ENCODE data around the gene F13B.

F13B gene

DNA sequence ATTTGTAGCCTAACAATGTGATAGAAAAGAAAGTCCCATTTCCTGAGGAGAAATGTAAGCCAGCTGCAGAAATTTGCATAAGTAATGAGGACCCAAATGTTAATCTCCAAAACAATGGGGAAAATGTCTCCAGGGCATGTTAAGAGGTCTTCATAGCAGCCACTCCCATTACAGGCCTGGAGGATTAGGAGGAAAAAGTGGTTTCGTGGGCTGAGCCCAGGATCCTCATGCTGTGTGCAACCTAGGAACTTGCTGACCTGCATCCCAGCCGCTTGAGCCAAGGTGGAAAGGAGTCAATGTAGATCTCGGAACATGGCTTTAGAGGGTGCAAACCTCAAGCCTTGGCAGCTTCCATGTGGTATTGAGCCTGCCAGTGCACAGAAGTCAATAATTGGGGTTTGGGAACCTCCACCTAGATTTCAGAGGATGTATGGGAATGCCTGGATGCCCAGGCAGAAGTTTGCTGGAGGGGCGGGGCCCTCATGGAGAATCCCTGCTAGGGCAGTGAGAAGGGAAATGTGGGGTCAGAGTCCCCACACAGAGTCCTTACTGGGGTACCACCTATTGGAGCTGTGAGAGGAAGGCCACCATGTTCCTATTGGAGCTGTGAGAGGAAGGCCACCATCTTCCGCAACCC lies 14.2 kb upstream of the F13B start:
- H2AK5ac ChIP-seq (ENCODE audit: low read depth, low read length) = no peak overlapping the region
- no peak overlapping the region for H3K18ac ChIP-seq (ENCODE audit: low read length)
- no peak overlapping the region for H3K9ac ChIP-seq (ENCODE audit: low read depth, low read length, poor library complexity)
- peaks cover 15 to 48% of the 10 kb centered on the region in 2 donors for H3K36me3 ChIP-seq (replicated peaks in 1 of 2; ENCODE audit: control insufficient read depth in 2 of 2, insufficient read depth in 2 of 2, low read length in 2 of 2)
- H3K4me1 ChIP-seq (ENCODE audit: control insufficient read depth in 2 of 2, insufficient read depth in 1 of 2, low read depth in 1 of 2, low read length in 2 of 2) = no peaks in the 10 kb centered on the region
- H2BK120ac ChIP-seq (ENCODE audit: low read depth, low read length) = no peak overlapping the region
- no peak for DNase-seq (ENCODE audit: low spot score)
- no peak overlapping the region for H3K27ac ChIP-seq (replicated peaks; ENCODE audit: low read length)
- no peak overlapping the region for H2BK15ac ChIP-seq (ENCODE audit: low read length)
- H4K91ac ChIP-seq (ENCODE audit: low read depth, low read length, poor library complexity) = no peak overlapping the region
- H2BK5ac ChIP-seq (ENCODE audit: low read length) = no peak overlapping the region
- no peak overlapping the region for H3K4me2 ChIP-seq (ENCODE audit: insufficient read depth, low read length, poor library complexity, severe bottlenecking)
- peaks cover 15 to 58% of the 10 kb centered on the region in 2 donors for H3K9me3 ChIP-seq (replicated peaks in 1 of 2; ENCODE audit: control insufficient read depth in 2 of 2, insufficient read depth in 1 of 2, low read depth in 1 of 2, low read length in 2 of 2)
- no peak overlapping the region for H3K4me3 ChIP-seq (ENCODE audit: low read length in 2 of 2)
- no peak overlapping the region for H3K4ac ChIP-seq (ENCODE audit: low read length)
- H2AFZ ChIP-seq (ENCODE audit: low read length) = no peak overlapping the region
- H3K23ac ChIP-seq (ENCODE audit: low read depth, low read length, poor library complexity) = no peak overlapping the region
- no CpG with 5 or more reads among the region's 5 CpGs for WGBS, 2 donors (ENCODE audit: extremely low coverage in 2 of 2, insufficient read length in 2 of 2, insufficient replicate concordance in 1 of 2)
- H3K79me1 ChIP-seq (ENCODE audit: low read depth, low read length) = no peaks in the 10 kb centered on the region
- H4K8ac ChIP-seq (ENCODE audit: low read depth, low read length) = no peak overlapping the region
- no peak overlapping the region for H2BK12ac ChIP-seq (ENCODE audit: low read length)
- no peaks in the 10 kb centered on the region for H3K27me3 ChIP-seq (ENCODE audit: control insufficient read depth in 3 of 3, insufficient read depth in 3 of 3, low read depth in 1 of 3, low read length in 3 of 3)
- H3K14ac ChIP-seq (ENCODE audit: low read length) = no peak overlapping the region

DNA sequence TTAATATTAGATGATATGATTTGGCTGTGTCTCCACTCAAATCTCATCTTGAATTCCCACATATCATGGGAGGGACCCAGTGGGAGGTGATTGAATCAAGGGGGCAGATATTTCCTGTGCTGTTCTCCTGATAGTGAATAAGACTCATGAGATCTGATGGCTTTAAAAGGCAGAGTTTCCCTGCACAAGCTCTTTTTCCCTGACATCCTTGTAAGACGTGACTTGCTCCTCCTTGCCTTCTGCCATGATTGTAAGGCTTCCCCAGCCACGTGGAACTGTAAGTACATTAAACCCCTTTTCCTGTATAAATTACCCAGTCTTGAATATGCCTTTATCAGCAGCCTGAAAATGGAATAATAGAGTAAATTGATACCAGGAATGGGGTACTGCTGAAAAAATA lies 13.3 kb upstream of the F13B start:
- Histone ChIP-seq H3K27ac (replicated peaks; ENCODE audit: low read length) (no peak overlapping the region), H3K9me3 (replicated peaks in 1 of 2; ENCODE audit: control insufficient read depth in 2 of 2, insufficient read depth in 1 of 2, low read depth in 1 of 2, low read length in 2 of 2) (peaks cover 15 to 48% of the 10 kb centered on the region in 2 donors), H2BK120ac (ENCODE audit: low read depth, low read length) (no peak overlapping the region), H3K27me3 (ENCODE audit: control insufficient read depth in 3 of 3, insufficient read depth in 3 of 3, low read depth in 1 of 3, low read length in 3 of 3) (no peaks in the 10 kb centered on the region), H3K4me2 (ENCODE audit: insufficient read depth, low read length, poor library complexity, severe bottlenecking) (no peak overlapping the region), H2BK12ac (ENCODE audit: low read length) (no peak overlapping the region), H3K36me3 (replicated peaks in 1 of 2; ENCODE audit: control insufficient read depth in 2 of 2, insufficient read depth in 2 of 2, low read length in 2 of 2) (peaks cover 15 to 39% of the 10 kb centered on the region in 2 donors), H2AFZ (ENCODE audit: low read length) (no peak overlapping the region), H4K8ac (ENCODE audit: low read depth, low read length) (no peak overlapping the region), H3K14ac (ENCODE audit: low read length) (no peak overlapping the region), H3K23ac (ENCODE audit: low read depth, low read length, poor library complexity) (no peak overlapping the region), H2AK5ac (ENCODE audit: low read depth, low read length) (no peak overlapping the region), H3K18ac (ENCODE audit: low read length) (no peak overlapping the region), H3K9ac (ENCODE audit: low read depth, low read length, poor library complexity) (no peak overlapping the region), H3K4me3 (ENCODE audit: low read length in 2 of 2) (no peak overlapping the region), H2BK15ac (ENCODE audit: low read length) (no peak overlapping the region), H3K79me1 (ENCODE audit: low read depth, low read length) (no peaks in the 10 kb centered on the region), H4K91ac (ENCODE audit: low read depth, low read length, poor library complexity) (no peak overlapping the region), H3K4ac (ENCODE audit: low read length) (no peak overlapping the region), H3K4me1 (ENCODE audit: control insufficient read depth in 2 of 2, insufficient read depth in 1 of 2, low read depth in 1 of 2, low read length in 2 of 2) (no peaks in the 10 kb centered on the region), H2BK5ac (ENCODE audit: low read length) (no peak overlapping the region)
- no CpG with 5 or more reads among the region's 2 CpGs for WGBS, 2 donors (ENCODE audit: extremely low coverage in 2 of 2, insufficient read length in 2 of 2, insufficient replicate concordance in 1 of 2)
- DNase-seq (ENCODE audit: low spot score) = no peak

DNA sequence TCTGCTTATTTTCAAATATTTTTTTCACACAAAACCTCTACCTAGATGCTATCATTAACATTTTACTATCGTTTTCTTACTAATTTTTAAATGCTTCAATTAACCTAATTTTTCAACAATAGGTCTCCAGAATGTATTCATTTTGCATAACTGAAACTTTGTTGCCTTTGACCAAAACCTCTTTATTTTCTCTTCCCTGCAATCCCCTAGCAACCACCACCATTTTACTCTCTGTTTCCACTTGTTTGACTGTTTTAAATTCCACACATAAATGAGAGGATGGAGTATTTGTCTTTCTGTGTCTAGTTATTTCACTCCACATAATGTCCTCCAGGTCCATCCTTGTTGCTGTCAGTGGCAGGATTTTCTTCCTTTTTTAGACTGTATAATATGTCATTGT lies 9.5 kb upstream of the F13B start:
- Histone ChIP-seq H3K27ac (replicated peaks; ENCODE audit: low read length) (no peak overlapping the region), H3K4me2 (ENCODE audit: insufficient read depth, low read length, poor library complexity, severe bottlenecking) (no peak overlapping the region), H3K18ac (ENCODE audit: low read length) (no peak overlapping the region), H2AFZ (ENCODE audit: low read length) (no peak overlapping the region), H3K4me1 (ENCODE audit: control insufficient read depth in 2 of 2, insufficient read depth in 1 of 2, low read depth in 1 of 2, low read length in 2 of 2) (no peaks in the 10 kb centered on the region), H3K9ac (ENCODE audit: low read depth, low read length, poor library complexity) (no peak overlapping the region), H3K14ac (ENCODE audit: low read length) (no peak overlapping the region), H2BK12ac (ENCODE audit: low read length) (no peak overlapping the region), H3K79me1 (ENCODE audit: low read depth, low read length) (no peaks in the 10 kb centered on the region), H2BK120ac (ENCODE audit: low read depth, low read length) (no peak overlapping the region), H3K36me3 (replicated peaks in 1 of 2; ENCODE audit: control insufficient read depth in 2 of 2, insufficient read depth in 2 of 2, low read length in 2 of 2) (peaks cover 0 to 2% of the 10 kb centered on the region in 2 donors), H4K8ac (ENCODE audit: low read depth, low read length) (no peak overlapping the region), H2BK5ac (ENCODE audit: low read length) (no peak overlapping the region), H3K9me3 (replicated peaks in 1 of 2; ENCODE audit: control insufficient read depth in 2 of 2, insufficient read depth in 1 of 2, low read depth in 1 of 2, low read length in 2 of 2) (peaks cover 5 to 11% of the 10 kb centered on the region in 2 donors), H2AK5ac (ENCODE audit: low read depth, low read length) (no peak overlapping the region), H3K4ac (ENCODE audit: low read length) (no peak overlapping the region), H4K91ac (ENCODE audit: low read depth, low read length, poor library complexity) (no peak overlapping the region), H3K4me3 (ENCODE audit: low read length in 2 of 2) (no peak overlapping the region), H2BK15ac (ENCODE audit: low read length) (no peak overlapping the region), H3K27me3 (ENCODE audit: control insufficient read depth in 3 of 3, insufficient read depth in 3 of 3, low read depth in 1 of 3, low read length in 3 of 3) (no peaks in the 10 kb centered on the region), H3K23ac (ENCODE audit: low read depth, low read length, poor library complexity) (no peak overlapping the region)
- DNase-seq (ENCODE audit: low spot score) = no peak
- WGBS, 2 donors (ENCODE audit: extremely low coverage in 2 of 2, insufficient read length in 2 of 2, insufficient replicate concordance in 1 of 2) = 100% methylated on average over 1 of the region's 1 CpG

DNA sequence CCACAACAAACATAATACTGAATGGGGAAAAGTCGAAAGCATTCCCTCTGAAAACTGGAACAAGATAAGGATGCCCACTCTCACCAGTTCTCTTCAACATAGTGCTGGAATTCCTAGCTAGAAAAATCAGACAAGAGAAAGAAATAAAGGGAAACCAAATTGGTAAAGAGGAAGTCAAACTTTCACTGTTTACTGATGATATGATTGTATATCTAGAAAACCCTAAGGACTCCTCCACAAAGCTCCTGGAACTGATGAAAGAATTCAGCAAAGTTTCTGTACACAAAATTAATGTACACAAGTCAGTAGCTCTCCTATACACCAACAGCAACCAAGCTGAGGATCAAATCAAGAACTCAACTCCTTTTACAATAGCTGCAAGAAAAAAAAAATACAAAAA lies 6.9 kb upstream of the F13B start:
- Histone ChIP-seq H2BK120ac (ENCODE audit: low read depth, low read length) (no peak overlapping the region), H2BK12ac (ENCODE audit: low read length) (no peak overlapping the region), H3K4me3 (ENCODE audit: low read length in 2 of 2) (no peak overlapping the region), H3K27ac (replicated peaks; ENCODE audit: low read length) (no peak overlapping the region), H3K9ac (ENCODE audit: low read depth, low read length, poor library complexity) (no peak overlapping the region), H2AK5ac (ENCODE audit: low read depth, low read length) (no peak overlapping the region), H3K14ac (ENCODE audit: low read length) (no peak overlapping the region), H3K9me3 (replicated peaks in 1 of 2; ENCODE audit: control insufficient read depth in 2 of 2, insufficient read depth in 1 of 2, low read depth in 1 of 2, low read length in 2 of 2) (no peaks in the 10 kb centered on the region), H2BK15ac (ENCODE audit: low read length) (no peak overlapping the region), H4K8ac (ENCODE audit: low read depth, low read length) (no peak overlapping the region), H4K91ac (ENCODE audit: low read depth, low read length, poor library complexity) (no peak overlapping the region), H3K18ac (ENCODE audit: low read length) (no peak overlapping the region), H3K27me3 (ENCODE audit: control insufficient read depth in 3 of 3, insufficient read depth in 3 of 3, low read depth in 1 of 3, low read length in 3 of 3) (no peaks in the 10 kb centered on the region), H3K79me1 (ENCODE audit: low read depth, low read length) (no peaks in the 10 kb centered on the region), H2AFZ (ENCODE audit: low read length) (no peak overlapping the region), H3K4ac (ENCODE audit: low read length) (no peak overlapping the region), H3K4me1 (ENCODE audit: control insufficient read depth in 2 of 2, insufficient read depth in 1 of 2, low read depth in 1 of 2, low read length in 2 of 2) (no peaks in the 10 kb centered on the region), H2BK5ac (ENCODE audit: low read length) (no peak overlapping the region), H3K4me2 (ENCODE audit: insufficient read depth, low read length, poor library complexity, severe bottlenecking) (no peak overlapping the region), H3K36me3 (replicated peaks in 1 of 2; ENCODE audit: control insufficient read depth in 2 of 2, insufficient read depth in 2 of 2, low read length in 2 of 2) (no peaks in the 10 kb centered on the region), H3K23ac (ENCODE audit: low read depth, low read length, poor library complexity) (no peak overlapping the region)
- DNase-seq (ENCODE audit: low spot score) = no peak
- WGBS, 2 donors (ENCODE audit: extremely low coverage in 2 of 2, insufficient read length in 2 of 2, insufficient replicate concordance in 1 of 2) = no CpG with 5 or more reads among the region's 1 CpG

All from neuronal stem cell (in vitro differentiated cells).